ENCODE results near the gene CTF1. TPM values are rescaled to one million over a fixed set of nuclear protein-coding genes. Genes with fewer than 3 reads are reported as not detected.

Gene CTF1
- polyA plus RNA-seq, 2 of the 4 experiments (the other 2 are of a cell fraction): 0.23 to 0.44 TPM

- TF ChIP-seq FOXS1 (CRISPR knock-in tag; IDR thresholded peaks at IDR 0.05): no peak
- peak; percentile 50; the same call in 1 of the 2 replicates for TF ChIP-seq PHF8 (IDR thresholded peaks at IDR 0.05; ENCODE audit: borderline replicate concordance, low read depth)
- TF ChIP-seq PBX3 (IDR thresholded peaks at IDR 0.05): no peak
- TF ChIP-seq ESRRA (IDR thresholded peaks at IDR 0.05; ENCODE audit: borderline replicate concordance, low read length): no peak
- no peak for TF ChIP-seq JUNB (IDR thresholded peaks at IDR 0.05)
- no peak; the same call in 1 of the 2 replicates for TF ChIP-seq MAX (IDR thresholded peaks at IDR 0.05)
Measured at GRCh38 chr16:30902029-30902972, 5.9 kb downstream of the CTF1 start (continued).

GRCh38 chr16:30903002-30903401, 6.6 kb downstream of the CTF1 start:
- no peak for TF ChIP-seq RARB (CRISPR knock-in tag; IDR thresholded peaks at IDR 0.05)
- TF ChIP-seq HMGXB4 (CRISPR knock-in tag; IDR thresholded peaks at IDR 0.05; ENCODE audit: borderline replicate concordance): no peak
- no peak for TF ChIP-seq EP300 (IDR thresholded peaks at IDR 0.05)
- no peak for TF ChIP-seq GATA3 (IDR thresholded peaks at IDR 0.05; ENCODE audit: borderline replicate concordance)
- TF ChIP-seq EHMT2 (IDR thresholded peaks at IDR 0.05; ENCODE audit: low read depth): no peak
- TF ChIP-seq POLR2AphosphoS2 (conservative IDR thresholded peaks at IDR 0.05; ENCODE audit: low read length): no peak
- TF ChIP-seq USF2 (IDR thresholded peaks at IDR 0.05): no peak
- TF ChIP-seq PBX3 (IDR thresholded peaks at IDR 0.05): no peak
- TF ChIP-seq BHLHE40 (IDR thresholded peaks at IDR 0.05; ENCODE audit: low read depth, low read length): no peak
- TF ChIP-seq CBX2 (IDR thresholded peaks at IDR 0.05; ENCODE audit: borderline replicate concordance, low read depth): no peak
- no peak for TF ChIP-seq FOXS1 (CRISPR knock-in tag; IDR thresholded peaks at IDR 0.05)
- TF ChIP-seq HEYL (CRISPR knock-in tag; IDR thresholded peaks at IDR 0.05): no peak
- TF ChIP-seq POLR2A (IDR thresholded peaks at IDR 0.05; ENCODE audit: low read length): no peak
- TF ChIP-seq TFCP2L1 (CRISPR knock-in tag; IDR thresholded peaks at IDR 0.05): no peak
- no peak for TF ChIP-seq CHD4 (IDR thresholded peaks at IDR 0.05; ENCODE audit: borderline replicate concordance)
- no peak for TF ChIP-seq RAD21 (conservative IDR thresholded peaks at IDR 0.05 in 1 of 2, IDR thresholded peaks at IDR 0.05 in 1 of 2)
- FAIRE-seq (no peak), ATAC-seq (peak in 1 of 2 experiments; percentile 5; a peak in 1 of 6 replicates), DNase-seq (ENCODE audit: low read depth in 1 of 2, low spot score in 1 of 2) (no peak)
- Histone ChIP-seq H3K4me1 (no peaks in the 10 kb centered on the region), H3K9me3 (no peaks in the 10 kb centered on the region), H3K4me2 (peak overlapping the region; percentile 85; the same call in 1 of the 3 replicates), H3K4me3 (no peak overlapping the region), H3K27ac (peak overlapping the region in 1 of 2 experiments; percentile 95; a peak in 4 of 6 replicates)
- ChIA-PET CTCF (interaction anchor here (0.8 to 4.1 kb wide), 22 partner anchors 10 to 175 kb away, joined by 3 to 46 read pairs (median 9); partner anchors contain the start of gene BCL7C), POLR2A (interaction anchor here (0.6 to 2.1 kb wide), 5 partner anchors 9 to 58 kb away, joined by 3 to 18 read pairs (median 3); partner anchors contain the start of gene FBXL19)
- WGBS (ENCODE audit: missing lambda C conversion rate): 95% methylated on average over 4 of the region's 4 CpGs

Data from A549 (cell line).